H54 (cell line): ENCODE data around the gene LRRK2.
"Not testable (repeated sequence)": the region's sequence is repeated elsewhere in the genome, so short reads cannot be mapped to it uniquely, and the experiment has no call there.

Experiments used
- DNase-seq: peaks from one replicate; pipeline ENCODE4 v3.0.0; 2011; ENCODE audit warnings: low spot score, mixed read lengths; ENCODE audit not compliant: insufficient read length
- FAIRE-seq: peaks from 3 replicates; lab custom pipeline; 2011; peaks lifted over from hg19 to GRCh38; lab: Jason Lieb, UNC
- POLR2A ChIP-seq: IDR thresholded peaks from 2 replicates; pipeline ENCODE4 v1.6.1; 2011; ENCODE audit warnings: low read depth, mild to moderate bottlenecking, low read length

LRRK2 gene

DNA sequence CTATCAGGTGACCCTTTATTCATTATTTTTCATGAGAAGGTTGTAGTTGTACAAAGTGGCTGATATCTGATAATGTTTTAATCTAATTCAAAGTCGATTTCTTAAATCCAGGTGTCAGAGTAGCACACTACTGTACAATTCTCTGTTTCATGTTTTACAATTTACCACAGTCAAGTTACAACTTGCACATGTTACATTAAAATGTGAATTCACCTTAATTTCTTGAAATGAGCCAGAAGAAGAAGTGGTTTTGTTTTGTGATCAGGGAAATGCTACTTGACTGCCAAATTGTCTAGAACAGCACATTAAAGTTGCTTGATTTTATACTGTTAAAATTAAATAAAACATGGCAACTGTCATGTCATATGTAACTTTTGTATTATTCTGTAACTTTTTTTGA is 23.2 kb downstream of the LRRK2 start:
- FAIRE-seq (no peak), DNase-seq (no peak)
- no peak for TF ChIP-seq POLR2A

DNA sequence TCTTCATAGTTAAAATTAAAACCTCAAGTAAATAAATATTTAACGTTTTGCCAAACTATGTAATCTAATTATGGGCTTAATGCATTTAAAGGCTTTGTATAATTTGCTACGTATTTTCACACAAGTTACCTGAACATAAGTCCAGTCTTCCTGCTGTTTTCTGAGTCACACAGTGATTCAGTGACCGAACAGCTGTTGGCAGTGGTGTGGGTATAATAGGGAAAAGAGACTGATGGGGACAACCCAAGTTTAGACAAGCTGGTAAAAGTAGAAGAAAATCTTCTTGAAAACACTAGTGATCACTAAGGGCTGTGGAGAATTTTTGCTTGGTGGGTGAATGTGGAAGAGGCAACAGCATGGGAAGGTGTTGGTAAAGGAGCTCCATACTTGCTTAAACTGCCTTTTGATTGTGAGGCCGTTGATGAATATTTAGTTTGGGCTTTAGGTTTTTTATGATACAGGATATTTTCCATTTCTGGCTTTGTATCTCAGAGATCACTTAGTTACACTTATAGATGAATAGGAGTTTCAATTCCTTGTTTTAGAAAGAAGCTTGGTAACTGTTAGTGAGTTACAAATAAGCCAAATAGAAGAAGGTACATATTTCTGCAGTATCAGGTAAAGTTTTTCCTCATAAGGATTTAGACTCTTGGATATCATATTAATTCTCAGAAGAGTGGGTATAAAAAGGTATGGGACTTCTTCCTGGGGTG is 23.9 kb downstream of the LRRK2 start:
- DNase-seq (no peak), FAIRE-seq (peak; percentile 62)
- no peak for TF ChIP-seq POLR2A

DNA sequence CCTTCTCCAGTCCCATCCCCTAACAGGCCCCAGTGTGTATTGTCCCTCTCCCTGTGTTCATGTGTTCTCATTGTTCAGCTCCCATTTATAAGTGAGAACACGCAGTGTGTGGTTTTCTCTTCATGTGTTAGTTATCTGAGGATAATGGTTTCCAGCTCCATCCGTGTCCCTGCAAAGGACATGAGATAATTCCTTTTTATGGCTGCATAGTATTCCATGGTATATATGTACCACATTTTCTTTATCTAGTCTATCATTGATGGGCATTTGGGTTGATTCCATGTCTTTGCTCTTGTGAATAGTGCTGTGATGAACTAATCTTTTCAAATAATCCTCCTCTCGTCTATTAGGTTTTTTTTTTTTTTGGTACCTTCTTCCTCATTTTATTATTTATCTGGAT is 25.9 kb downstream of the LRRK2 start:
- not testable (repeated sequence) for DNase-seq, FAIRE-seq

DNA sequence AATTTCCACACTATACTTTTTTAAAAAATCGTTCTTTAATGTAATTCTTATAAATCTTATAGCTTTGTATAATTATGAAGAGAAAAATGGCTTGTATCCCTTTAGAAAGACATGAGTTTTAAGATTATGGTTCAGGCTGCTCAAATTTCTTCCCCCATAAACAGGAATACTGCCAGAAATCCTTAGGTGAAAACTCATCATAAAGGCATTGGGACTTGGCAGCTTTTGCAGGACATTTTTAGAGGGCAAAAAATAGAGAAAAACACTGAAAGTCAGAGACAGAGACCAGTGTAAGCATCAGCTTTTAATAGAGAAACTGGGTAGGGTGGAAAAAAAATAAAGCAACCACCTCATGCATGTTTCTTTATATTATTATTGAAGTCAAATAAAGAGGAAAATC is 29.1 kb downstream of the LRRK2 start:
- DNase-seq (no peak), FAIRE-seq (no peak)
- no peak for TF ChIP-seq POLR2A

DNA sequence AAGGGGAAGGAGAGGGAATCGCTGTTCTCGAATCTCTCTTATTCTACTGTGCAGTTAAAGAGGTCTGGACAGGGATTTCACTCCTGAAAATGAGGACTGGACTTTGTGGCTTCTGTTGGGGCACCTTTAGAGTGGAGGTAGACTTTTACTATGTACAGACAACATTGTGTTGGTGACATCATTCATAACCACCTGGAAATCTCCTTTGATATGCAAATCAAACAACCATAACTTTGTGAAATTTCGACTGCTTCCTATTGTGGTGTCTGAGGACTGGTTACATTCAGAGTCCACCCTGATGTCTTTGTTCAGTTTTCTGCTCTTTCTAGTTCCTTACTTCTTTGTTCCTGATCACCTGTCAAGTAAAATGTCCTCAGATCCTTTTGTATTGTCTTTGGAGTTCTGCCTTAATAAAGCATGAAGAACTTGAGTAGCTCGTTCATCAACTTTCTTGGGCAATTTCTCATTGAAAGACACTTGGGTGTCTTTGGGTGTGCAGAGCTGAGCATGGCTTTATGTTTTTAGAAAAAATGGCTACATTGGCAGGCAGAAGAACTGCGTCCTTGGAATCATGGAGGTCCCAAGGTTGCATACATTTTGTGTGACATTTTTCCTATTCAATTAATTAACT is 29.8 kb downstream of the LRRK2 start:
- DNase-seq, result no peak
- FAIRE-seq, result no peak

DNA sequence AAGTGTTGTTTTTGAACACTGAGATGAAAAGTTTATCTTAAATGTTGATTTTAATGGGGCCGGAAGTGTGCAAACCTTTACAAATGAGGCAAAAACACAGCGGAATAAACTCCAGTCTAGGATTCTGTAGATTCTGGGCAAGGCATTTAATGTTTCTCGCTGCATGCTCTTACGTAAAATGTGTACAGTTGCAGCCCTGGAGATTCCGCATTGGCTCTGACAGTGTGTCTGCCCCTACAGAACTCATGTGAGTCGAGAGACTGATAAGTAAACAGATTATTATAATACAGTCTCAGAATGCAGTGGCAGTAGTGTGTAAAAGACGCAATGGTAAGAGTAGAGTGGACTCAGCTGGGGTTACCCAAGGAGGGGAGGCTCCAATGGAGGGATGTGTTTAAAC is 33.6 kb downstream of the LRRK2 start:
- FAIRE-seq (no peak), DNase-seq (no peak)
- no peak for TF ChIP-seq POLR2A

More for the DNA sequence above, 29.8 kb downstream of the LRRK2 start:
- TF ChIP-seq POLR2A, result no peak

DNA sequence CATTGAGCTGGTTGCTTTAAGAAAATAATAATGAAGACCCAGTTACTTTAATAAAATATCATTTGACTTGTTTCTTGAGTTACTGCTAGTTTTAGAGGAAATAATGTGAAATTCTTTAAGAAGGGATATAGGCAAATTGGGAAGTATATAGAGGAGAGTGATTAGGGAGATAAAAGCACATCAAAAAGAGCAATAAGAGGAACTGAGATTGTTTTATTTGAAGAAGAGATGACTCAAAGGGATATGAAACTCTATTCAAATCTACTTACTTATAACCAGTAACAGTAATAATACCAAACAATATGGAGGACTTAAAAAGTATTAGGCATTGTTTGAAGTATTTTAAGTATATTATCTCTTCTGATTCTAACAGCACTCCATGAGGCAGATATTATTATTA is 37.1 kb downstream of the LRRK2 start:
- TF ChIP-seq POLR2A, result no peak
- FAIRE-seq (no peak), DNase-seq (no peak)

DNA sequence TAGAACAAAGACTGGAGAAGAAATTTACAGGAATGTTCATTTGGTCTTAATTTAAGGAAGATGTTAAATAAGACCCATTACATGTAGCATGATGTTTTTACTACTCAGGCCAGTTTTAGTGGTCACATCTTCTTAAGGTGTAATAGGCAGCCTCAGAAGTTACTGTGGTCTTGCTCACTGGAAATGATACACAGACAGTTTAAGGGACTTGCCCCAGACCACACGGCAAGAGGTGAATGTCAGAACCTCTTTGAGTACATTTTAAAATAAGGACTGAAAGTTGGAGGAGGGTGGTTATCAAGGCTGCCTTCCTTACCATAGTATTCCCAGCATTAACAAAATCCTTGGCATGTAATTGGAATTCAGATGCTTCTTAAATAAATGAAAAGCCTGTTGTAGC is 37.9 kb downstream of the LRRK2 start:
- no peak for DNase-seq
- FAIRE-seq, result no peak
- no peak for TF ChIP-seq POLR2A

DNA sequence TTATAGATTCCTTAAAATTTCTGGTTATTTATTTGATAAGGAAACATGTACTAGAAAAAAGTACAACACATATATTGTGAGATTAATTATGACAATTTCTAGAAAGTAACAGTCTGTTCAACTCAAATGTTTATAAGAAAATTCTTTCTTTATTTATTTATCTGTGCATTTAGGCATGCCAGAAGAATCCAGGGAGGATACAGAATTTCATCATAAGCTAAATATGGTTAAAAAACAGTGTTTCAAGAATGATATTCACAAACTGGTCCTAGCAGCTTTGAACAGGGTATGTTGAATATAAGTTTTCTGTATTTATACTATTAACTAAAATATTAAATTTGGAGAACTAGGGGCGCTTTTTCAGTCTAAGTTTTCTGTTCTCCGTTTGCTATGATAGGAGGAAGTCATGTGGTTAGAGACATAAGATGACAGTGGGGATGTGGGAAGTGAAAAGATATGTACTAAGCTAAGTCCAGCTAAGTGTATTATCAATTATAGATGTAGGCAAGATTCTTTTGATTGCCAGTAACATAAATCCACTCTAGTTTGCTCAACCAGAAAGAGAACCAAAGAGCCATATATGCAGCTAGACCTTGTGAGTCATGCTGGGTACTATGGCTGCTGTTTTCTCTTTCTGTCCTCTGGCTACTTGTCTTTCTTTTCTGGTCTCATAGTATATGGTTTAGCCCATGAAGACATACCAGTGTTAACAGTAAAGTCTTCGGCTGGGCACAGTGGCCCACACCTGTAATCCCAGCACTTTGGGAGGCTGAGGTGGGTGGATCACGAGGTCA is 39.0 kb downstream of the LRRK2 start:
- DNase-seq, result no peak
- no peak for TF ChIP-seq POLR2A
- FAIRE-seq, result no peak

DNA sequence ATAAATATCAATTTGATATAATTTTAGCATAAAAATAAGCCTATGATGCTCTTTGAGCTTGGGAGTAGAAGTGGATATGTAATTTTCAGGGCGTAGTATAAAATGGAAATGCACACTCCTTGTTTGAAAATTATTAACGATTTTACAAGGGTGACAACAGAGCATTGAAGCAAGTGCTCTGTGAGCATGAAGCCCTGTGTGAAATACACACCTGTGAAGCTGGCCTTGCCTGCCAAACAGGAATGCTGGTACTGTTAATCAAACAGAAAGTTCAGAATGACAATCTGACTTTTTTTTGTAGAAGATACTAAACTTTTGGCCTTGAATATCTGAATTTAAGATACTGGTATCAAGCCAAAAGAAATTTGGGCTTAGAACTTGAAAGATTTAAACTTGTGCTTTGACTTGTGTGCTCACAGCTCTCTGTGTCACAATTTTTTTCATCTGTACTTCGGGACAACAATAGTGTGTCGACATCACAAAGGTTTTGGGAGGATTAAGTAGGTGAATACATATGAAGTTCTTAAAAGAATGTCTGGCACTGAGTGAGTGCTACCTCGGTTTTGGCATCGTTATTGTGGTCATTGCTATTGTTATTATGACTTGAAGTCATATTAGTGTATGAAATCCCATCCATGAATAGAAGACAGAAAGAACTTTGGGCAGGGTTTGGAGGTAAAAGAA is 47.3 kb downstream of the LRRK2 start:
- FAIRE-seq (no peak), DNase-seq (no peak)
- no peak for TF ChIP-seq POLR2A

DNA sequence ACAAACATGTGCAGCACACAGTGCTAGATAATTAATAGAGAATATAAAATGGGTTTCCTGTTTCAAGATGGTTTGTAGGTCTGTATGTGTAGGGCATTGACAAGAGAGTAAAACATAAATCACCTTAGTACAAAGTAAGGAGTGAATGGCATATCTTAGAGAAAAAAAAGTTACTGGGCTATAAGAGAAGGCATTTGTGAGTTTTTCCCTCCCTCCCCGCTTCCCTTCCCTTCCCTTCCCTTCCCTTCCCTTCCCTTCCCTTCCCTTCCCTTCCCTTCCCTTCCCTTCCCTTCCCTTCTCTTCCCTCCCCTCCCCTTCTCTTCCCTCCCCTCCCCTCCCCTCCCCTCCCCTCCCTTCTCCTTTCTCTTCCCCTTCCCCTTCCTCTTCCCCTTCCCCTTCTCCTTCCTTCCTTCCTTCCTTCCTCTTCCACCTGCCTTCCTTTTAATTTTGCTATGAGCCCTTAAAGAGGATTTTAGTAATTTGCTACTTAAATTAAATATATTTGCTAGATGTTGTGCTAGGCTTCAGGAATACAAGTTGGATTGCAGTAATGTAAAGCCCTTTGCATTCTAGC is 57.1 kb downstream of the LRRK2 start:
- FAIRE-seq (no peak), DNase-seq (no peak)
- no peak for TF ChIP-seq POLR2A

DNA sequence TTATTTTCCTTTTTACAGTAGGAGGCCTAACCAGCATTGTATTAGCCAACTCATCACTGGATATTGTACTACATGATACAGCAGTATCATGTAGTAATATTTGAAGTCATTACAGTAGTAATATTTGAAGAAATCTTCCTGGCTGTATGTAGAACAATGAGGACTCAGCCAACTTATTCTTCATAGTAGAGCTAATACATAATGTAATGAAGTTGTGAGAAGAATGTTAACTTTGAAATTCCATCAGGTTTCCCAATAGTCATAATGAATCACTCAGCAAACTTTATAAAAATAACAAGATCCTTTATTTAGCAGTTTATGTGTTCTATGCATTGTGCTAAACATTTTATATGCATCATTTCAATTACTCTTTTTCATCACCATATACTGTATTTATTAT is 61.8 kb downstream of the LRRK2 start:
- TF ChIP-seq POLR2A, result no peak
- FAIRE-seq, result no peak
- DNase-seq, result no peak

DNA sequence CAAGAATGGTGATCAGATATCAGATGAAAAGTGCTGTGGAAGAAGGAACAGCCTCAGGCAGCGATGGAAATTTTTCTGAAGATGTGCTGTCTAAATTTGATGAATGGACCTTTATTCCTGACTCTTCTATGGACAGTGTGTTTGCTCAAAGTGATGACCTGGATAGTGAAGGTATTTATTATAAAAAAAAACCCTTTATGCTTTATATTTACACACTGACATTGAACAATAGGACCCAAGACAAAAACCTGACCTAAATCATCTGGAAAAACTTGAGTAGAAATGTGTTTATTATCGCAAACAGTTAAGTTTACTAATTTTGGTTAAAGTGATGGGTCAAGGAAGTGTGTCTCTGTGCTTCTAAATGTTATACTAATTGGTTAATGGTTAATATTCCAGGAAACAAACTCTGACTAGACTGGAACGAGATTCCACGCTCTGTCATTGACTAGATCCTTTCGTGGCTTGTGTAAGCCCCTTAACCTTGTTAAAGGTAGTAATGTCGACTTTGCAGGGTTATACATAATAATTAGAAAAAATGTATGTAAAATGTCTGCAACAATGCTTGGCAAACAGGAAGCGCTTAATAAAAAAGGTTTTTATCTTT is 62.7 kb downstream of the LRRK2 start:
- FAIRE-seq (no peak), DNase-seq (no peak)
- TF ChIP-seq POLR2A, result no peak

DNA sequence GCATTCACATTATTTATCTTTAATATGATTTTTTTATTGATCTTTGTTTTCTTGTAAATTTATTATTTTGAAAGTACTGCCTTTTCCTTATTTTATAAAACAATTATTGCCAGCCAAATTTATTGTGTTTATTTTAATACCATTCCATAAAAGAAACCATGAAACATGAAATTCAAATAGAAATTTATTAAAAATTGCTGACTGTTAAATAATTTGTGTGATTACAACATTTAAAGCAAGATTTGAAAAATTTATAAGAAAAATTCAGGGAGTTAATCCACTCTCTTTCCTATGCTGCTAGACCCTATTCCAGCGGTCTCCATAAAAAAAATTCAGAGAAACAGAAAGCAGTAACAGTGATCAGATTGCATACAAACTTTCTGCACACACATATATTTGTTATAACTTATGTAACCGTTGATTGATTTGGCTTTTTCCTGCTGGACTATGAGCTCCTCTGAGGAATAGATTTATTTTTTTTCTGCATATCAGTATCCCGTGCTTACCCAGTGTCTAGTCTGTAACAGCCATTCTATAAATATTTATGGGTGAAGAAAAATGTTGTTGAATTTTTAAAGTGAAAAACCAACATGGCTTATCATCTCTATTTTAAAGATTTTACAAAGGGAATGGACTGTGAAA is 68.1 kb downstream of the LRRK2 start:
- TF ChIP-seq POLR2A, result no peak
- FAIRE-seq, result no peak
- no peak for DNase-seq
